NCI-H2227 treated with DMSO at 0.1 percent for 48 hours (cell line): ENCODE measurements around the gene ZFP36.

Experiments
- DNase-seq: peaks from one replicate; lab custom pipeline; 2025; lab: John Stamatoyannopoulos, UW

The ZFP36 gene

GRCh38 chr19:39384839-39385568 lies 21.6 kb upstream of the ZFP36 start:
- no peak for DNase-seq

GRCh38 chr19:39385629-39386411 lies 20.8 kb upstream of the ZFP36 start:
- no peak for DNase-seq

- no peak for DNase-seq
Observed at GRCh38 chr19:39386557-39386956, 20.1 kb upstream of the ZFP36 start.

GRCh38 chr19:39388657-39389056 lies 18.0 kb upstream of the ZFP36 start:
- no peak for DNase-seq

- peak; percentile 76 for DNase-seq
Observed at GRCh38 chr19:39389631-39390414, 16.8 kb upstream of the ZFP36 start.

GRCh38 chr19:39390451-39390750 lies 16.2 kb upstream of the ZFP36 start:
- DNase-seq, result no peak

- DNase-seq, result peak; percentile 100
Observed at GRCh38 chr19:39390751-39391437, 15.8 kb upstream of the ZFP36 start, which contains the start of the genes MED29 and PAF1. MED29 (plus strand) TSS chr19:39391378; CDS start chr19:39391423, 45 bp downstream. PAF1 (minus strand) TSS chr19:39391106; CDS start chr19:39390864, 242 bp downstream.

- peak; percentile 94 for DNase-seq
Observed at GRCh38 chr19:39397360-39398296, 9.0 kb upstream of the ZFP36 start.

GRCh38 chr19:39398297-39398864 lies 8.3 kb upstream of the ZFP36 start:
- no peak for DNase-seq

GRCh38 chr19:39399668-39400050 lies 7.0 kb upstream of the ZFP36 start:
- no peak for DNase-seq

GRCh38 chr19:39400061-39400460 lies 6.6 kb upstream of the ZFP36 start:
- DNase-seq, result no peak

- no peak for DNase-seq
Observed at GRCh38 chr19:39401070-39401548, 5.5 kb upstream of the ZFP36 start.

- no peak for DNase-seq
Observed at GRCh38 chr19:39401549-39402345, 4.9 kb upstream of the ZFP36 start.

GRCh38 chr19:39402346-39403300 lies 4.0 kb upstream of the ZFP36 start:
- DNase-seq, result peak; percentile 97

- DNase-seq, result peak; percentile 89
Observed at GRCh38 chr19:39403331-39404312, 3.0 kb upstream of the ZFP36 start.

GRCh38 chr19:39405261-39405957 lies 1.2 kb upstream of the ZFP36 start:
- no peak for DNase-seq
